GM19023 (cell line): ENCODE data around the gene GNB3.

Experiments
- ATAC-seq: cut with Tn5 transposase; IDR thresholded peaks from one replicate; pipeline ENCODE4 v1.9.1; 2021; ENCODE audit warnings: mild to moderate bottlenecking, moderate library complexity; ENCODE audit not compliant: unreplicated experiment

Gene GNB3

DNA sequence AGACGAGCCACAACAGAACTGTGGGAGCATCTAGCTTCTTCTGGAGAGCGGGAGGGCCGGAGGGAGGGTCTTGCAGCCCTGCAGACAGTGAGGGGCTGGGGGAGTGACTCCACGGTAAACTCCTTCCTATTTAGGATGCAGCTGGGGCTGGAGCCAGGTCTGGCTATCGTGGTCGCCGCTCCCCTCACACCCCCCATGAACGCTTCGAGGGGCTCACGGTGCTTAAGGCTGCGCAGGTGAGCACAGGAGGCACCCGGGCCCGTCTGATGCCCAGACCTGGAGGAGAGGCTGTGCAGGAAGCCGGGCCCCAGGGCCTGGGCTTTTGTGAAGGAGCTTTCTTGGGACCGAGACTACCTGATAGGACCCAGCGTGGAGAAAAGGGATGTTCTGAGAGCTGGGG lies 3.9 kb upstream of the GNB3 start:
- no peak for ATAC-seq

DNA sequence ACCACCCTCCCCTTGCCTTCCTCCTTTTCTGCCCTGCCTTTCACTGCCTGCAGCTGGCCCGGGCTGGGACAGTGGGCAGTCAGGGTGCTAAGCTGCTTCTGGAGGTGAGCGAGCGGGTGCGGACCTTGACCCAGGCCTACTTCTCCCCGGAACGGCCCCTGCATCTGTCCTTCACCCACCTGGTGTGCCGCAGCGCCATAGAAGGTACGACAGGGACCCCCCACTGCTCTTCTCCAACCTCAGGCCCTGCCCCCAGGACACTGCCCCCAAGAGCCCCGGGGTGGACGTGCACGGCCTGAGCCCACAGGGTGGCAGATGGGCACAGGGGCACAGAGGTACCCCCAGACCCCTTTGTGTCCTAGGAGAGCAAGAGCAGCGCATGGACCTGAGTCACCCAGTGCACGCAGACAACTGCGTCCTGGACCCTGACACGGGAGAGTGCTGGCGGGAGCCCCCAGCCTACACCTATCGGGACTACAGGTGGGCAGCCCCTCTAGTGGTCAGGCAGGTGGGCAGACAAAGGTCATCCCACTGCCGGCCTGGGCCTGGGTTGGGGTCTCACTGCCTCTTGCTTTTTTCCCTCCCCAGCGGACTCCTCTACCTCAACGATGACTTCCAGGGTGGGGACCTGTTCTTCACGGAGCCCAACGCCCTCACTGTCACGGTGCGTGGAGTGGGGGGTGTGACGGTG lies 3.2 kb upstream of the GNB3 start:
- ATAC-seq = no peak

DNA sequence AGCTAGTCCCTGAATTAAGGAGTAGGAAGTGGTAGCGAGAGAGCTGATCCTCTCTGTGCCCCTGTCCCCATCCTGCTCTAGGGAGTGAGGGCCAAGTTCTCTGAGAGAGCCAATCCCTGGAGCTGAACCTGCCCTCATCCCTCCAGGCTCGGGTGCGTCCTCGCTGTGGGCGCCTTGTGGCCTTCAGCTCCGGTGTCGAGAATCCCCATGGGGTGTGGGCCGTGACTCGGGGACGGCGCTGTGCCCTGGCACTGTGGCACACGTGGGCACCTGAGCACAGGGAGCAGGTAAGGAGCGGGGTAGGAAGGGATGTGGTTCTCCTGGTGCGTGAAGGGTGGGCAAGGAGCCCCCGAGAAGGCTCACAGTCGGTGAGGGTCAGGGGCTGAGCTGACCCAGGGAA lies 1.9 kb upstream of the GNB3 start:
- no peak for ATAC-seq

DNA sequence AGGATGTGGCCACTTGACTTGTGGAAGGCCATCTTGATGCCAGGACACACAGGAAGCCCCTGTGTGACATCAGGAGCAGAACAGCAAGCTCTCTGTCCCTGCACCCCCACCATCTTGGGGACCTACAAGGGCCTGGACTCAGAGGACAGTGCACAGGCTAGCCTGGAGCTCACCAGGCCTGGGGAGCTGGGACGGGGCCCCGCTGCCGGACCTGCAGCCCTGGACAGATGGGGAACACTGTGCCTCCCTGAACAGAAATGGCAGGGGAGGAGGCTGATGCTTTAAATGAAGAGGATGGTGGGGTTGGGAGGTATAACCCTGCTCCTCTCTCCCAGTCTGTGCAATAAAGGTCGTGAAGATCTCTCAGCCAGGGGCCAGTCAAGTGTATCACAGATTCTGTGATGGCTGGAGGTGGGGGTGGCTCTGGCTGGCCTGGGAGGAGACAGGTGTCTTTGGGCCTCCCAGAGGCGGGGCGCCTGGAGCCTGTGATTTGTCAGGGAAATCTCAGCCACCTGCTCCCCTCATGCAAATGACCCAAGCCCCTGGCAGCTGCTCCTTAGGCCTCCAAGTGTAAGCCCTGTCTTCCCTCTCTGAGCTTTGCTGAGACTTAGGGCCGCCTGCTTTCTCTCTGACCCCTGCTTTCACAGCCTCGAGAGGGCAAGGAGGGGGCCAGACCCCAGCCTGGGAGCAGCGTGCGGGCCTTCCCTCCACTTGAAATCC lies 1.1 kb upstream of the GNB3 start:
- ATAC-seq = peak; percentile 85

DNA sequence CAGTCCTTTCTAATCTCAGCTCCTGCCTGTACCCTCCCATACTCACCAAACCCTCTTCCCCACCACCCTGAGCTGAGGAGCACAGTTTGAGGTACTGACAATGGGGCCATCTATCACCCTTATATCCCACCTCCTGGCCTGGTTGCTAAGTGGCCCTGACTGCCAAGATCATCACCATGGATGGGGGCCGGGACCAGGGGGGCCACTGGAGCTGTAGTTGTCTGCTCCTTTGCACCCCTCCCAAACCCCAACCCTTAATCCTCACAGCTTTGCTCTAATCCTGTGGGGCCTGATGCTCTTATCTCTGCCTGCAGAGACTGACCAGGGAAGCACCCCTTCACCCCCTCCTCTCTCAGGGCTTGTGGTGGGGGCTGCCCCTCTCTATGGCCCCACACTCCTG lies 395 bp upstream of the GNB3 start:
- no peak for ATAC-seq

DNA sequence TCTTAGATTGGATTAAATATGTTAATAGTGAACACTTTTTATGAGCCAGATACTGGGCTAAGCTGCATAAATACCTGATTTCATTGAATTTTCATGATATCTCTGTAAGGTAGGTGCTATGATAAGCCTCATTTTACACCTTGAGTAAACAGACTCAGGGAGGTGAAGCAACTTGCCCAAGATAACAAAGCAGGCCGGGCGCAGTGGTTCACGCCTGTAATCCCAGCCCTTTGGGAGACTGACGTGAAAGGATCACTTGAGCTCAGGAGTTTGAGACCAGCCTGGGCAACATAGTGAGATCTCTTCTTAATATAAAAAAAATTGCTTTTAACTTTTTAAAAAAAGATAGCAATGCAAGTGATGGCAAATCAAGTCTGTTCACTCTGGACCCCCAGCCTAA lies 1.4 kb downstream of the GNB3 start:
- ATAC-seq = no peak

DNA sequence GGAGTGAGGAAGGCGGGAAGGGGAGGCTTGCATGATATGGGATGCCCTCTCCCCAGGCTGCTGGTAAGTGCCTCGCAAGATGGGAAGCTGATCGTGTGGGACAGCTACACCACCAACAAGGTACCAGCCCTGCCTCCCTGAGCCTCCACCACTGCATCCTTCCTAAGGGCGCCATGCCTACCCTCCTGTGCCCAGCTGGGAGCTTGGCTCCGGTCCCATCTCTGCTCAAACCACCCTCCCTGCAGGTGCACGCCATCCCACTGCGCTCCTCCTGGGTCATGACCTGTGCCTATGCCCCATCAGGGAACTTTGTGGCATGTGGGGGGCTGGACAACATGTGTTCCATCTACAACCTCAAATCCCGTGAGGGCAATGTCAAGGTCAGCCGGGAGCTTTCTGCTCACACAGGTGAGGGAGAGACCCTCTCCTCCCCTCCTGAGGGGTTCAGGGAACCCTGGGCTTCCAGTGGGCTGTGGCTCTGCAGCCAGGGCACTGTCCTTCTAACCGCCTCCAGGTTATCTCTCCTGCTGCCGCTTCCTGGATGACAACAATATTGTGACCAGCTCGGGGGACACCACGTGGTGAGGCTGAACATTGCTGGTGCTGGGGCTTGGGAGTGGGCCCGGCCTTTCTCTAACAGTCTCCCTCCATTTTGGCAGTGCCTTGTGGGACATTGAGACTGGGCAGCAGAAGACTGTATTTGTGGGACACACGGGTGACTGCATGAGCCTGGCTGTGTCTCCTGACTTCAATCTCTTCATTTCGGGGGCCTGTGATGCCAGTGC lies 2.6 kb downstream of the GNB3 start:
- no peak for ATAC-seq

DNA sequence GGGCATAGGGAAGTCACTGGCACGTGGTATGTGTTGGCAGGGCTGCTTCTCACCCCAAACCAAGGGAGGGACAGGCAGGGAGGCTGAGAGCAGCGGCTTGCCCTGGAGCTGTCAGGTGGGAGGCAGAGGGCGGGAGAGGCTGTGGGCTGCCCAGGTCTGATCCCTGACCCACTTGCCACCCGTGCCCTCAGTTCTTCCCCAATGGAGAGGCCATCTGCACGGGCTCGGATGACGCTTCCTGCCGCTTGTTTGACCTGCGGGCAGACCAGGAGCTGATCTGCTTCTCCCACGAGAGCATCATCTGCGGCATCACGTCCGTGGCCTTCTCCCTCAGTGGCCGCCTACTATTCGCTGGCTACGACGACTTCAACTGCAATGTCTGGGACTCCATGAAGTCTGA lies 4.7 kb downstream of the GNB3 start:
- ATAC-seq = no peak

DNA sequence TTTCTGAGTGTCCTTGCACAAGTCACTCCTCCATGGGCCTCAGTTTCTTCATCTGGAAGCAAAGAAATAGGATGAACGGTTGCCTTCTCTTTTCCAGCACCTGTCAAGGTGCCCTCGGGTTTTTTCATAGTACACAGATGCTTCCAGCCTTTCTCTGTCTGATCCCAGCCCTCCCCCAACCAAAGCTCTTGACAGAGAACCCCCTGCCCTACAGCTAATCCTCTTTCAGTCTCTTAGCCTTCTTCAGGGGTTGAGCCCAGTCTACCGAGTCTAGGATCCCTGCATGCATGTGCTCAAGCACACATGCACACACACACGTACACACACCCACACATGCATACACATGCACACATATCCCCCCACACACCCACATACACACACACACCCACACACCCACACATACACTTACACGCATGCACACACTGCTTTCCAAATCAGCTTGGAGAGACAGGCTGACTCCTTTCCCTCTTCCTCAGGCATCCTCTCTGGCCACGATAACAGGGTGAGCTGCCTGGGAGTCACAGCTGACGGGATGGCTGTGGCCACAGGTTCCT lies 5.7 kb downstream of the GNB3 start:
- ATAC-seq = no peak

DNA sequence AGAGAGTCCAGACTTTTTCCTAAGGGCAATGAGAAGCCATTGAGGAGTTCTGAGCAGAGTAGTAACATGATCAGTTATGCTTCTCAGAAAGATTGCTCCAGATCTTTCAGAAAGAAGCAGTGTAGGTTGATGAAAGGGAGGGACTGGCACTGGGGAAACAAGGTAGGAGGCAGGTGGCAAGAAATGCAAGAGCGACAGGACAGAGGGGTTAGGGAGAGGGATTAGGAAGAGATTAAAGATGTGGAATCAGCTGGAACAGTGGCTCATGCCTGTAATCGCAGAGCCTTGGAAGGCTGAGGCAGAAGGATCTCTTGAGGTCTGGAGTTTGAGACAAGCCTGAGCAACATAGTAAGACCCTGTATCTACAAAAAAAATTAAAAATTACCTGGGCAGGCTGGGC lies 7.0 kb downstream of the GNB3 start:
- no peak for ATAC-seq

DNA sequence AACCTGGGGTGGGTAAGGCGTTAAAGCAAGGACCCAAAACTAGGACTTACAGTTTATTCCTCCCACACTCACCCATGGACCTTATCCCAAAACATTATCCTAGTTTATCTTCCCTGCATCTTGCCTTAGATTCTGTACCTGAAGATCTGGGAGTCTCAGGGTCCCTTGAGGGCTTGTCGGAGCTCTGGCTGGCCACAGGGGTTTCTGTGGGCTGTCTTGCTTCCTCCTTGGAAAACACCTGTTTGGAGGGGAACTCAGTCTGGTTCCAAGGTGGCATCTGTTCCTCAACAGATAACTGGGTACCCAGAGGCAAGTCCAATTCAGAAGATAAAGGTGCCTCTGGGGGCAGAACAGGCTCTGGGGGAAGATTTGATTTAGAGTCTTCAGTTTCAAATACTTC lies 8.7 kb downstream of the GNB3 start:
- ATAC-seq = no peak

DNA sequence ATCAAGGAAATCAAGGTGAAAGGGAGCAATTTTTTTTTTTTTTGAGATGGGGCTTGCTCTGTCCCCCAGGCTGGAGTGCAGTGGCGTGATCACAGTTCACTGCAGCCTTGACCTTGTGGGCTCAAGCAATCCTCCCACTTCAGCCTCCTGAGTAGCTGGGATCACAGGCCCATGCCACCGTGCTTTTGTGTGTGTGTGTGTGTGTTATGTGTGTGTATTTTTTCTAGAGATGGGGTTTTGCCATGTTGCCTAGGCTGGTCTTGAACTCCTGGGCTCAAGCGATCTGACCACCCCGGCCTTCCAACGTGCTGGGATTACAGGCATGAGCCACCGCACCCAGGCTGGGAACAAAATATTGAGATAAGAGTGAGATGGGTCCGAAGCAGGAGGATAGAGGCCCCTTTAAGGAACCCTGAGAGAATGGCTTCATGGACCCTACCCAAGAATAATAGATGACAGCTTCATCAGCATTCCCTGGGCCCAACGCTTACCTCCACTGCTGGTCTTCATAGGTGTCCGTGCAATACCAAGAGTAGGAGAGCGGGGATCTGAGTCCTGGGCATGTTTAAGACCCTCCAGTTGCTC lies 9.3 kb downstream of the GNB3 start:
- ATAC-seq = no peak

DNA sequence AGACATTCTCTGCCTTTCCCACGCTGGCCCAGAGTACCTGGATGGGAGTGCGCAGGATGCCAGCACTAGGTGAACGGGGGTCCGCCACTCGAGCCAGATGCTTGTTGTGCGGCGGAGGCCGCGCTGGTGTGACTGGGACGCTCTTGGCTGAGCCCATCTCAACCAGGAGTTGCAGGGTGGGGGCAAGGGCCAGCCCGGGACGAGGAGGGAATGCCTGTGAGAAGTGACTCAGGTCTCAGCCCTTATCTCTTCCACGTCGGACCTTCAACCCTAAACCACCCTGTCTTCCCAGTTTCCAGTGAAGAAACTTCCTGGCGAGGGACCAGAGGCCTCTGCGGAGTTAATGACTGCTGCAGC lies 10.0 kb downstream of the GNB3 start:
- ATAC-seq = no peak

DNA sequence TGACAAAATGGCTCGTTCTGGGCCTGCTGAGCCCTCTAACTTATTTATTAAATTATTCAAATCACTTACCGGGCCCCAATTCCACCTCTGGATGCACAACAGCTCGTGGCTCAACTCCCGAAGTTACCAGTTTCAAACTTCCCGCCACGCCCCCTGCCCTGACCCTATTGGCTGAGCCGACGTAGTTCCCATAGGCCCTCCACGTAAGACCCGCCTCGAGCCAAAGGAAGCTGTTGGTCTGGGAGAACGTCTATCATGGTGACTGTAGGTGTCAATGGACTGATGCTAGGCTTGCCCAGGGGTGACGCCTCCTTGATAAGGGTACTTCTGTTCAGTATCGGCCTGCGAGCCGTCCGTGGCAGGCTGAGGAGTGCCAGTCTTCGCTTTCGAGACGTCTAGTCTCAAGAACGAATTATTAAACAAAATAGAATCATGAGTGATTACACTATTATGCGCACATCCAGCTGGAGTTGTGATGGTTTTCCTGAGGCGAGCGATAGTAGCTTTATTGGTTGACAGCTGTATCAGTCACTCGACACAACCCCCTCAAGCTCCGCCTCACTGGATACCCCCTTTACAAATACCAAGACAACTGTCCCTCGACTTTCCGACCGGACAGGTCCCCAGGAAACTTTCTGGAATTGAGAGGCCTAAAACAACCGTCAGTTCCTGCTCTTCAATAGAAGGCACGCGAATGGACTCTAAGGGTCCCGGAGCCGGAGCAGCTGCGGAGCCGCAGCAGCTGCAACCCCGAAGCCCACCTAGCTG lies 10.6 kb downstream of the GNB3 start, which contains the start of gene CDCA3:
Gene CDCA3 (minus strand): TSS at position 134 of the 768 bp plus-strand sequence. CDS start 334 bp downstream, outside the sequence.
- ATAC-seq = peak; percentile 45

DNA sequence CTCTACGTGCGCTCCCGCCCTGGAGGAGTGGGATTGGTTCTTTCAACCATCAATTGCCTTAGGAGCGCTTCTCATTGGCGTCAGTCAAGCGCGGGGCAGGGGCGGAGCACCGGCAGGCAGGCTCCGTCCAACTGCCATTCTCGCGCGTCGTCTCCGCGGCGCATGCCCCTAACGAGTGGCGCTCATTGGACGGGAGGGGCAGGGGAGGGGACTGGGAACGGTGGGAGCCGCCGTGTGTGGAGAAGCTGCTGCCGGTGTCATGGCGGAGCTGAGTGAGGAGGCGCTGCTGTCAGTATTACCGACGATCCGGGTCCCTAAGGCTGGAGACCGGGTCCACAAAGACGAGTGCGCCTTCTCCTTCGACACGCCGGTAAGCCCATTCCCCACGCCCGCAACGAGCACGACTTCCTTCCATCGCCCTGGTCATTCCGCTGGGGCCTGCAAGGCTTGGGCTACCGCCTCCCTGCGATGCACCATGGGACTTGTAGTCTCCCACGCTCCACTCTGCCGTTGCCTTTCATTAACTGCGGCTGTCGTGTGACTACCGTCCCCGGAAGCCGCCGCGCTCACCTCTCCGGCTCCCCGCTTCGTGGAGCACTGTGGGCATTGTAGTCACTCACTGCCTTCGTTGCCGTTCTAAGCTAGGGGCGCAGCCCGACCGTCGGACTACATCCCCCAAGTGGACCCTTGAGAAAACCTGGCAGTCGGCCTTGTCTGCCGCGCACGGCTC lies 11.4 kb downstream of the GNB3 start, which contains the start of gene USP5:
Gene USP5 (plus strand): TSS at position 230 of the 730 bp plus-strand sequence. CDS start 30 bp downstream, at position 260.
- peak; percentile 76 for ATAC-seq

DNA sequence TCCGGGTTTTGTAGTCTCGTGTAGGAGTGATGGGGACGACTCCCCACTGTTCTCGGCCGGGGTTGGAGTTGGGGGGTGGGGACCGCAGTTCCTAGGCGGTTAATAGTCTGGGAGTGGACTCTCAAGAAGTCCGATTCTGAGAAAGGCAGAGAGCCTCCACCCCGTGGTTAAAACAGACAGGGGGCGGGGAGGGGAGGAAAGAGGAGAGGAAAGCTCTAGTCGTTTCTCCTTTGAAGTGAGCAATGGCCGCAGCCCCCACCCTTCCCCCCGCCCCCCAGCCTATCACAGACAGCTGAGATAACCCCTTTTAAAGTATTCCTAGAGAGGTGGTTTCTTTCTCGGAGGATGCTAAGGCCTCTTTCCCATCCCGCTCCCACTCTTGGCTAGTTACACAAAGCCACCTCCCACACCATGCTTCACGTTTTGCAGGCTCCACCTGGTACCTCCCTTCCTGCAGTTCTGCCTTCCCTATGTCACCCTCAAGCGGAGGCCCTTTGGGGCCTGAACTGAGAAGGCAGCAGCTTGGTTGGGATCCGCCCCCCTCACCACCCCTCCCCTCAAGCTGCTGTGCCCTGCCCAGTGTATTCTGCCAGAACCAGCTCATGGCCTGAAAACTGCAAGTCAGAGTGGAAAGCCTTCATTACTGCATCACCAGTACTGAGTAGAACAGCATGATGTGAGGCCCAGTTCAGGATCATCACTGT lies 12.1 kb downstream of the GNB3 start:
- no peak for ATAC-seq

DNA sequence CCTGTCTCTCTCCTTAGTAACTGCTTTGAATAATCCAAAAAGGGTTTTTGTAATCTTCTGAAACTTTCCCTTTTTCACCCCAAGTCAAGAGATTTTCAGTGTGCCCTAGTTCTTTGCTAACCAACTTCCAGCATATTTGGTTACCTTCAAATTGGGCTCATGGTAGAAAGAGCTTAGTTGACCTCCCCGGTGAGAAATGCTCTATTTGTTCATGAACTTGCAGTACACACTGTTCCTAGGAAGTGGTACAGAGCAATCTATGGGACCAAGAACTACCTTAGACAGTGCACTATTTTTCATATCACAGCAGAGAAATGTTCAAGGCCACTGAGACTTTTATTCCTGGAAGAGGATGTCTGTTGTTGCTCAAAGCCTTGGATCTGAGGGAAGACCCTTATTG lies 12.9 kb downstream of the GNB3 start:
- ATAC-seq = no peak

DNA sequence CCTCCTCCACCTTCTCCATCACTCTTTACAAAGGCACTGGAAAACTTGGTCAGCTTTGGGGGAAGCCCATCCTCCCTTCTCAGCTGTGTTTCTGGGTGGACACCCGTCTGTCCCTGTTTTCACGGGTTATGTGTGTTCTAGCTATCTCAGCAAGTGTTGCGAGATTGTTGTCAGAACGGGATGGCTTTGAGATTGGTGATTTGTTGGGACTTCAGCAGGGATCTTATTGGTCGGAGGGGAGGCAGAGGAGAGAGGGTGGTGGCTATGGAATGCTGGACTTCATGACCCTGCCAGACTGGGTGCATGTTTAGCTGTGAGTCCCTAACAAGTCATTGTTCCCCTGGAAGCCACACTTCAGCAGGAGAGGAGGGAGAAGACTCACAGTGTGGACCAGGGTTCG lies 13.3 kb downstream of the GNB3 start:
- no peak for ATAC-seq

DNA sequence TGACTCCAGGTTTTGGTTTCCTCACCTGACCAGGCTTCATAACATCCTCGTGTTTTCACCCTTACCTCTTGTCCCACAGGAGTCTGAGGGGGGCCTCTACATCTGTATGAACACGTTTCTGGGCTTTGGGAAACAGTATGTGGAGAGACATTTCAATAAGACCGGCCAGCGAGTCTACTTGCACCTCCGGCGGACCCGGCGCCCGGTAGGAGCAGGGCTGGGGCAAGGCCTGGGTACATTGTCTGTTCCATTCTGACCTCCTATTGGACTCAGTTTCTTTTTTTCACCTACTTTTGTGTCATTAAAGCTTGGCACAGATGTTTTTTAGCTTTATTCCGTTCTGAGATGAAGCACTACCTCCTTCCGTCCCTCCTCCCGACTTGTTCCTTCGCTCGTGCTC lies 14.6 kb downstream of the GNB3 start:
- no peak for ATAC-seq
